Loucy (cell line): Measurements from ENCODE around the gene FSIP1.

Source experiments
- H2AFZ ChIP-seq: fragments of 200-600 bp; sonication (generic); 2 replicates; pipeline ENCODE4 v1.6.0; 2016; ENCODE audit warnings: antibody characterized with exemption, mild to moderate bottlenecking, low read length, moderate library complexity
- H3F3A ChIP-seq: fragments of 200-600 bp; 2 replicates; pipeline ENCODE4 v1.6.0; 2016; ENCODE audit warnings: antibody characterized with exemption, low read depth, mild to moderate bottlenecking
- H3K27me3 ChIP-seq: fragments of 200-600 bp; sonication (generic); 2 replicates; pipeline ENCODE4 v1.6.1; 2014; ENCODE audit warnings: low read length, mild to moderate bottlenecking; ENCODE audit not compliant: insufficient read depth, poor library complexity, severe bottlenecking
- H3K36me3 ChIP-seq: fragments of 200-600 bp; sonication (generic); 2 replicates; pipeline ENCODE4 v1.6.1; 2016; ENCODE audit warnings: low read length; ENCODE audit not compliant: insufficient read depth
- H3K4me1 ChIP-seq: fragments of 200-600 bp; sonication (generic); 2 replicates; pipeline ENCODE4 v1.5.1; 2014; ENCODE audit warnings: low read length, mild to moderate bottlenecking; ENCODE audit not compliant: insufficient read depth, poor library complexity, severe bottlenecking
- H3K4me2 ChIP-seq: fragments of 200-600 bp; sonication (generic); 2 replicates; pipeline ENCODE4 v1.6.0; 2014; ENCODE audit warnings: antibody characterized with exemption, low read length, low read depth, mild to moderate bottlenecking; ENCODE audit not compliant: poor library complexity, severe bottlenecking
- H3K4me3 ChIP-seq: fragments of 200-600 bp; sonication (generic); 2 replicates; pipeline ENCODE4 v1.5.1; 2014; ENCODE audit warnings: low read length, mild to moderate bottlenecking, mixed read lengths; ENCODE audit not compliant: poor library complexity, severe bottlenecking
- H3K79me2 ChIP-seq: fragments of 200-600 bp; sonication (generic); 2 replicates; pipeline ENCODE4 v1.6.1; 2014; ENCODE audit warnings: low read length; ENCODE audit not compliant: insufficient read depth
- H3K9ac ChIP-seq: fragments of 200-600 bp; sonication (generic); 2 replicates; pipeline ENCODE4 v1.6.0; 2014; ENCODE audit warnings: mild to moderate bottlenecking, low read depth, low read length, moderate library complexity; ENCODE audit not compliant: poor library complexity, severe bottlenecking
- H3K9me2 ChIP-seq: fragments of 200-600 bp; sonication (generic); replicated peaks from 2 replicates; pipeline ENCODE4 v1.6.1; 2016; ENCODE audit warnings: low read depth, low read length, mixed read lengths
- H3K9me3 ChIP-seq: fragments of 200-600 bp; sonication (generic); 2 replicates; pipeline ENCODE4 v1.6.1; 2014; ENCODE audit warnings: mild to moderate bottlenecking, antibody characterized with exemption, low read length, low read depth; ENCODE audit not compliant: insufficient read depth
- H4K20me1 ChIP-seq: fragments of 200-600 bp; sonication (generic); 2 replicates; pipeline ENCODE4 v1.6.0; 2014; ENCODE audit warnings: antibody characterized with exemption, low read length, mild to moderate bottlenecking; ENCODE audit not compliant: insufficient read depth, poor library complexity, severe bottlenecking
- CTCF ChIP-seq: fragments of 200-600 bp; sonication (generic); conservative IDR thresholded peaks from 2 replicates; pipeline ENCODE4 v1.5.1; 2014; ENCODE audit warnings: mild to moderate bottlenecking, antibody characterized with exemption, low read length
- EZH2phosphoT487 ChIP-seq: fragments of 200-600 bp; IDR thresholded peaks from 2 replicates; pipeline ENCODE4 v1.6.1; 2018; ENCODE audit warnings: antibody characterized with exemption, mild to moderate bottlenecking, moderate library complexity, borderline replicate concordance

Gene FSIP1

GRCh38 chr15:39583596-39584265, 198.9 kb downstream of the FSIP1 start:
- Histone ChIP-seq H2AFZ (no peak overlapping the region), H3K9me2 (no peaks in the 10 kb centered on the region), H3K27me3 (no peaks in the 10 kb centered on the region), H3K79me2 (no peaks in the 10 kb centered on the region), H4K20me1 (no peaks in the 10 kb centered on the region), H3K36me3 (no peaks in the 10 kb centered on the region), H3K9ac (no peak overlapping the region), H3F3A (no peaks in the 10 kb centered on the region), H3K9me3 (no peaks in the 10 kb centered on the region), H3K4me2 (no peak overlapping the region), H3K4me3 (no peak overlapping the region), H3K4me1 (peaks cover 10% of the 10 kb centered on the region)
- TF ChIP-seq CTCF, result peak; percentile 75
- TF ChIP-seq EZH2phosphoT487, result no peak

DNA sequence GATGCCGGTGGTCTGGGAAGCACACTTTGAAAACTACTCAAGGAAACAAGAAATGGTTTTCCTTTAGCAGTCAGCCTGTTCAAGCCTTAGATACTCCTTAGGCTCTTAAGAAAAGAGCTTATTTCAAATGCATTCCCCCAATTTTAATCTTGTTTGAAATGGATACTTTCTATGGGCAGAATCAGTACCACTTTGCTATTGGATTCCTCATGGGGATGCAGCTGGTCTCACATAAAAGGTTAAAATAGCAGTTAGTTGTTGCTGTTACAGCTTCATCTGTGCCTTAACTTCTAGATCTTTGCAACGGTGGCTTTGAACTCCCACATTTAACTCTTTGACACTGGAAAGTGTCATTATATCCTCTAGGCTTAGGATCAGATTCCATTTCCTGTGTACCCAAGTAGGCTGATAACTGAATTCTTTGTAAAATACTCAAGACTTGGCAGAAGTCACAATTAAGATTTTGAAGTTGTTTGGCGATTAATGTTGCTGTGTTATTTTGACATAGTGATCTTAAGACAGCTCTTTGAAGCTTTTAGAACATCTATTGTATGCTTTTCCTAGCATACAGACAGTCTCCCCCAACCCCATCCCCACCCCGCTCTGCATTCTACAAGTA, 199.6 kb downstream of the FSIP1 start:
- TF ChIP-seq EZH2phosphoT487 (no peak), CTCF (no peak)
- H3K9me2 ChIP-seq, result no peaks in the 10 kb centered on the region
- no peak overlapping the region for H3K4me2 ChIP-seq
- no peaks in the 10 kb centered on the region for H3K79me2 ChIP-seq
- H3K4me3 ChIP-seq, result no peak overlapping the region
- no peaks in the 10 kb centered on the region for H3K36me3 ChIP-seq
- H3K9me3 ChIP-seq, result no peaks in the 10 kb centered on the region
- H3K4me1 ChIP-seq, result peaks cover 10% of the 10 kb centered on the region
- no peaks in the 10 kb centered on the region for H3K27me3 ChIP-seq
- no peak overlapping the region for H2AFZ ChIP-seq
- no peaks in the 10 kb centered on the region for H4K20me1 ChIP-seq
- H3K9ac ChIP-seq, result no peak overlapping the region
- H3F3A ChIP-seq, result no peaks in the 10 kb centered on the region

- H3K27me3 ChIP-seq, result no peaks in the 10 kb centered on the region
- TF ChIP-seq EZH2phosphoT487 (no peak), CTCF (no peak)
- no peaks in the 10 kb centered on the region for H3F3A ChIP-seq
- no peaks in the 10 kb centered on the region for H4K20me1 ChIP-seq
- H3K79me2 ChIP-seq, result no peaks in the 10 kb centered on the region
- H3K4me3 ChIP-seq, result no peak overlapping the region
- no peak overlapping the region for H3K4me2 ChIP-seq
- H3K36me3 ChIP-seq, result no peaks in the 10 kb centered on the region
- no peak overlapping the region for H2AFZ ChIP-seq
- H3K9me2 ChIP-seq, result no peaks in the 10 kb centered on the region
- no peak overlapping the region for H3K9ac ChIP-seq
- peaks cover 10% of the 10 kb centered on the region for H3K4me1 ChIP-seq
- no peaks in the 10 kb centered on the region for H3K9me3 ChIP-seq
Measured at GRCh38 chr15:39582286-39582976, 200.2 kb downstream of the FSIP1 start.
